T-helper 22 cell (primary cell): ENCODE data around the gene SLC17A7.
A peak's percentile ranks its signal among the peaks of the same experiment; 100 is the strongest.

Source experiments
- DNase-seq: peaks from one replicate; pipeline ENCODE4 v3.0.0-alpha.2; 2020; ENCODE audit warnings: low read depth

Gene SLC17A7

GRCh38 chr19:49427339-49427738 lies 14.0 kb downstream of the SLC17A7 start:
- no peak for DNase-seq

GRCh38 chr19:49425922-49426592 lies 15.3 kb downstream of the SLC17A7 start:
- DNase-seq: no peak

GRCh38 chr19:49425178-49425577 lies 16.1 kb downstream of the SLC17A7 start, which contains the start of gene GFY:
TSS of gene GFY (plus strand) at chr19:49425388. CDS start at chr19:49426431, 1,043 bp downstream.
- no peak for DNase-seq

- no peak for DNase-seq
These were observed 17.4 kb downstream of the SLC17A7 start for GRCh38 chr19:49423985-49424303.

- DNase-seq: no peak
These were observed 18.0 kb downstream of the SLC17A7 start, which contains the start of gene PTH2 for GRCh38 chr19:49423071-49423984. TSS of gene PTH2 (minus strand) at chr19:49423441. CDS start at chr19:49423339, 102 bp downstream.

- peak; percentile 24 for DNase-seq
These were observed 18.8 kb downstream of the SLC17A7 start for GRCh38 chr19:49422407-49423070.

GRCh38 chr19:49421878-49422202 lies 19.5 kb downstream of the SLC17A7 start:
- no peak for DNase-seq

- DNase-seq: no peak
These were observed 20.1 kb downstream of the SLC17A7 start for GRCh38 chr19:49421039-49421877.

GRCh38 chr19:49420227-49420626 lies 21.1 kb downstream of the SLC17A7 start:
- no peak for DNase-seq

GRCh38 chr19:49419173-49419572 lies 22.2 kb downstream of the SLC17A7 start:
- no peak for DNase-seq

GRCh38 chr19:49418511-49418910 lies 22.8 kb downstream of the SLC17A7 start:
- DNase-seq: no peak

GRCh38 chr19:49417088-49417487 lies 24.2 kb downstream of the SLC17A7 start:
- no peak for DNase-seq

GRCh38 chr19:49415810-49416200 lies 25.5 kb downstream of the SLC17A7 start:
- no peak for DNase-seq

GRCh38 chr19:49415102-49415809 lies 26.1 kb downstream of the SLC17A7 start:
- no peak for DNase-seq

GRCh38 chr19:49414256-49414655 lies 27.1 kb downstream of the SLC17A7 start:
- DNase-seq: no peak

- DNase-seq: no peak
These were observed 28.0 kb downstream of the SLC17A7 start for GRCh38 chr19:49413348-49413747.

GRCh38 chr19:49411681-49412326 lies 29.5 kb downstream of the SLC17A7 start:
- DNase-seq: no peak

- no peak for DNase-seq
These were observed 31.8 kb downstream of the SLC17A7 start for GRCh38 chr19:49409441-49410029.

GRCh38 chr19:49408816-49409440 lies 32.4 kb downstream of the SLC17A7 start:
- DNase-seq: no peak

- DNase-seq: no peak
These were observed 33.8 kb downstream of the SLC17A7 start for GRCh38 chr19:49407482-49408015.
